Measurements from ENCODE around the gene PDLIM3.

The PDLIM3 gene

GRCh38 chr4:185467991-185468390, 67.3 kb downstream of the PDLIM3 start:
- peaks cover 3% of the 10 kb centered on the region for H3K36me3 Mint-ChIP-seq (ENCODE audit: insufficient read depth)
- ATAC-seq (replicated peaks) (no peak), DNase-seq (no peak)
- no peaks in the 10 kb centered on the region for H3K9me3 Mint-ChIP-seq
- no peak overlapping the region for H3K4me3 Mint-ChIP-seq
- peaks cover 14 to 15% of the 10 kb centered on the region in 2 donors for H3K4me1 Mint-ChIP-seq (ENCODE audit: low read depth in 2 of 2)
- no peak overlapping the region for H3K27ac Mint-ChIP-seq
- H3K27me3 Mint-ChIP-seq, result peaks cover 0 to 10% of the 10 kb centered on the region in 2 donors

- Mint-ChIP-seq H3K4me3 (no peak overlapping the region), H3K9me3 (no peaks in the 10 kb centered on the region), H3K27ac (no peak overlapping the region), H3K36me3 (ENCODE audit: insufficient read depth) (peaks cover 3% of the 10 kb centered on the region), H3K4me1 (ENCODE audit: low read depth in 2 of 2) (peaks cover 14 to 15% of the 10 kb centered on the region in 2 donors), H3K27me3 (peaks cover 2 to 13% of the 10 kb centered on the region in 2 donors)
- ATAC-seq (replicated peaks) (no peak), DNase-seq (no peak)
These were observed 68.2 kb downstream of the PDLIM3 start for GRCh38 chr4:185467101-185467500.

- H3K27me3 Mint-ChIP-seq, result peaks cover 13 to 23% of the 10 kb centered on the region in 2 donors
- no peak for DNase-seq
- H3K27ac Mint-ChIP-seq, result no peak overlapping the region
- no peaks in the 10 kb centered on the region for H3K9me3 Mint-ChIP-seq
- no peak for ATAC-seq (replicated peaks)
- H3K36me3 Mint-ChIP-seq (ENCODE audit: insufficient read depth), result peaks cover 3% of the 10 kb centered on the region
- no peak overlapping the region for H3K4me3 Mint-ChIP-seq
- peaks cover 9 to 12% of the 10 kb centered on the region in 2 donors for H3K4me1 Mint-ChIP-seq (ENCODE audit: low read depth in 2 of 2)
These were observed 69.6 kb downstream of the PDLIM3 start for GRCh38 chr4:185465707-185466106.

- H3K27me3 Mint-ChIP-seq, result peaks cover 13 to 32% of the 10 kb centered on the region in 2 donors
- no peak overlapping the region for H3K27ac Mint-ChIP-seq
- ATAC-seq (replicated peaks) (no peak), DNase-seq (no peak)
- H3K36me3 Mint-ChIP-seq (ENCODE audit: insufficient read depth), result peaks cover 3% of the 10 kb centered on the region
- peaks cover 4 to 8% of the 10 kb centered on the region in 2 donors for H3K4me1 Mint-ChIP-seq (ENCODE audit: low read depth in 2 of 2)
- H3K9me3 Mint-ChIP-seq, result no peaks in the 10 kb centered on the region
- H3K4me3 Mint-ChIP-seq, result no peak overlapping the region
These were observed 70.4 kb downstream of the PDLIM3 start for GRCh38 chr4:185464887-185465286.

- ATAC-seq (replicated peaks) (no peak), DNase-seq (no peak)
- peaks cover 0 to 3% of the 10 kb centered on the region in 2 donors for H3K4me1 Mint-ChIP-seq (ENCODE audit: low read depth in 2 of 2)
- H3K4me3 Mint-ChIP-seq, result no peak overlapping the region
- peaks cover 19 to 38% of the 10 kb centered on the region in 2 donors for H3K27me3 Mint-ChIP-seq
- H3K27ac Mint-ChIP-seq, result no peak overlapping the region
- H3K9me3 Mint-ChIP-seq, result no peaks in the 10 kb centered on the region
- peaks cover 3% of the 10 kb centered on the region for H3K36me3 Mint-ChIP-seq (ENCODE audit: insufficient read depth)
These were observed 71.1 kb downstream of the PDLIM3 start for GRCh38 chr4:185464183-185464582.

- Mint-ChIP-seq H3K9me3 (no peaks in the 10 kb centered on the region), H3K4me1 (ENCODE audit: low read depth in 2 of 2) (no peaks in the 10 kb centered on the region), H3K27ac (no peak overlapping the region), H3K27me3 (peaks cover 25 to 38% of the 10 kb centered on the region in 2 donors), H3K36me3 (ENCODE audit: insufficient read depth) (peaks cover 3% of the 10 kb centered on the region), H3K4me3 (no peak overlapping the region)
- ATAC-seq (replicated peaks) (no peak), DNase-seq (no peak)
These were observed 71.8 kb downstream of the PDLIM3 start for GRCh38 chr4:185463541-185463940.

- Mint-ChIP-seq H3K36me3 (ENCODE audit: insufficient read depth) (peaks cover 3% of the 10 kb centered on the region), H3K27ac (no peak overlapping the region), H3K4me3 (no peak overlapping the region)
These were observed 73.7 kb downstream of the PDLIM3 start for GRCh38 chr4:185461565-185461964.

GRCh38 chr4:185457136-185457535, 78.2 kb downstream of the PDLIM3 start:
- Mint-ChIP-seq H3K27me3 (peaks cover 30 to 31% of the 10 kb centered on the region in 2 donors), H3K27ac (no peak overlapping the region), H3K4me3 (no peak overlapping the region), H3K4me1 (ENCODE audit: low read depth in 2 of 2) (no peaks in the 10 kb centered on the region), H3K9me3 (no peaks in the 10 kb centered on the region), H3K36me3 (ENCODE audit: insufficient read depth) (no peaks in the 10 kb centered on the region)
- ATAC-seq (replicated peaks) (no peak), DNase-seq (no peak)

More at GRCh38 chr4:185461565-185461964, 73.7 kb downstream of the PDLIM3 start:
- H3K9me3 Mint-ChIP-seq, result no peaks in the 10 kb centered on the region
- ATAC-seq (replicated peaks), result no peak
- no peak for DNase-seq
- peaks cover 32 to 38% of the 10 kb centered on the region in 2 donors for H3K27me3 Mint-ChIP-seq
- H3K4me1 Mint-ChIP-seq (ENCODE audit: low read depth in 2 of 2), result no peaks in the 10 kb centered on the region

GRCh38 chr4:185456131-185456530, 79.2 kb downstream of the PDLIM3 start:
- ATAC-seq (replicated peaks), result no peak
- no peak overlapping the region for H3K4me3 Mint-ChIP-seq
- H3K9me3 Mint-ChIP-seq, result no peaks in the 10 kb centered on the region
- no peak for DNase-seq
- no peaks in the 10 kb centered on the region for H3K4me1 Mint-ChIP-seq (ENCODE audit: low read depth in 2 of 2)
- H3K27me3 Mint-ChIP-seq, result peaks cover 21 to 22% of the 10 kb centered on the region in 2 donors
- H3K36me3 Mint-ChIP-seq (ENCODE audit: insufficient read depth), result no peaks in the 10 kb centered on the region
- H3K27ac Mint-ChIP-seq, result no peak overlapping the region
